Sciatic nerve (tissue), 2 donors: ENCODE results near the gene VAV1. TPM values are rescaled to one million over a fixed set of nuclear protein-coding genes. Genes with fewer than 3 reads are reported as not detected.
"Not testable (repeated sequence)": the region's sequence is repeated elsewhere in the genome, so short reads cannot be mapped to it uniquely, and the experiment has no call there.

Experiments
- ATAC-seq: fragments of 200-7000 bp; cut with Tn5 transposase; one replicate; pipeline ENCODE4 v1.9.1; 2020; ENCODE audit warnings: mild to moderate bottlenecking, moderate library complexity
- DNase-seq: peaks from one replicate; pipeline ENCODE4 v3.0.0-alpha.2; 2020; ENCODE audit warnings: low spot score
- intact Hi-C: fragments of 100-400 bp; cut with DNase I; formaldehyde crosslinking; loops from one replicate; pipeline ENCODE4 v1.14.2; 2022
- total RNA-seq: library from RNA; stranded (reverse); fragmentation: NEBNext Ultra II Directional; extraction: Animal tissue kit (Norgen Biotek cat#: 25700); gene quantifications from one replicate; pipeline ENCODE4 v1.2.1, GENCODE V29; 2021
- donor health status: DM: no; HTN: no; CAD: no.
- donor health status: DM: no; HTN: no; CAD: no.

The VAV1 gene
- total RNA-seq, 1 donor from 2014 or later, result 12.7 TPM

GRCh38 chr19:6736169-6736916 is 36.2 kb upstream of the VAV1 start:
- intact Hi-C loops, result no loop called here
- DNase-seq (peak; percentile 84), ATAC-seq (peak; percentile 15)

DNA sequence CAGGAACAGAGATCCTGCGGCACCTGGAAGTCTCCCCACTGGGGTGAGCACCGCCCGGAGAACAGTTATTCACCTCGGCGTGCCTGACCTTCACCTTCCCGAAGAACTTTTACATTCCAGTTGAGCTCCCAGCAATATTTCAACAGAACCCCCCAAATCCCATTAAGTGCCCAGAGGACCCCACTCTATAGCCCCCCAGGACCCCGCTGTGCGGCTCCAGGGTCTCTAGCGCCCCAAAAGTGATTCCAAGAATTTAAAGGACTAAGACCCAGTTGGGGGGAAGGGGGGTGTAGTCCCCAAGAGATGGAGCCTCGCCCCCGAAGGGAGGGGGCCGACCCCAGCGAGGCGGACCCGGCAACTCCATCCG is 35.6 kb upstream of the VAV1 start:
- intact Hi-C loops, result no loop called here
- no peak for DNase-seq
- no peak for ATAC-seq

- ATAC-seq (peak; percentile 89), DNase-seq (peak; percentile 100)
- intact Hi-C loops, result no loop called here
These were observed 35.1 kb upstream of the VAV1 start, which contains the start of gene GPR108 for GRCh38 chr19:6737284-6737872. GPR108 (minus strand) TSS chr19:6737580; CDS start chr19:6737576, 4 bp downstream.

DNA sequence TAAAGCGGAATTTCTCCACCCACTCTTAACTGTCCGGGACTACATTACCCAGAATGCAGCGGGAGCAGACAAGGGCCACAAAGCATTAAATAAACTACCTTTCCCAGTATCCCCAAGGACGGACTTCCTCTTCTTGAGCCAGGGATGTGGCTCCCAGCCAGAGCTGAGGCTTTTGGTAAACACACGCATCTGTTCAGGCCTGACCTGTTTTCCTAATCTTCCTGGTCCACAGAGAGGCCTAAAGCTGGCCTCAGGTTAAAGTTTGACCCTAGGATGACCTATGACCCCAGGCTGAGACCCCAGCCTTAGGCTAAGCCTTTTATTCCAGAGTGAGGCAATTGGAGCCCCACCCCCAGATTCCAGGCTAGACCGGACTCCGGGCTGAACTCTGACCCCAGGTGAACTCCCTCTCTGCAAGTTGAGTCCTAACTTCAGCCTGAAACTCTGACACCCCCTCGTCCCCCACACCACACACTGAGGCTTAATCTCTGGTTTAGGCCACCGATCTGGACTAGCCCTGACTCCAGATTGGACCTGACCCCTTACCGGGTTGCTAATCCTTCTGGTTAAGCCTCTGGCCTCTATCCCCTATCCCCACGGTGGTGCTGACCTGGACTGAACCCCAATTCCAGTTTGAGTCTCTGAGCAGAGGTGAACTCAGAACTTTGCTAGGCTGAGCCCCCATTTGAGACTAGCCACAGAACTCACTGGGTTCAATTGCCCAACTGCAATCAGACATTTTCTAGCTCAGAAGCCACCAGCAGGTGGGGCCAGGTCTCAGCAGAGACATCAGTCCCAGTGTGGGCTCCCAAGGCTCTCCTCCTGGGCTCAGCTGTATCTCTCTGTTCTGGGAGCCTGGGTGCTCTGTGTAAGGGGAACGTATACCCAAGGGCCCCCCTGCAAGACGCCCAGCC is 34.4 kb upstream of the VAV1 start:
- DNase-seq (peak; percentile 97), ATAC-seq (peak; percentile 29)
- intact Hi-C loops, result no loop called here

- peak; percentile 0 for ATAC-seq
- peak; percentile 83 for DNase-seq
- intact Hi-C loops, result no loop called here
These were observed 33.6 kb upstream of the VAV1 start for GRCh38 chr19:6738787-6739389.

DNA sequence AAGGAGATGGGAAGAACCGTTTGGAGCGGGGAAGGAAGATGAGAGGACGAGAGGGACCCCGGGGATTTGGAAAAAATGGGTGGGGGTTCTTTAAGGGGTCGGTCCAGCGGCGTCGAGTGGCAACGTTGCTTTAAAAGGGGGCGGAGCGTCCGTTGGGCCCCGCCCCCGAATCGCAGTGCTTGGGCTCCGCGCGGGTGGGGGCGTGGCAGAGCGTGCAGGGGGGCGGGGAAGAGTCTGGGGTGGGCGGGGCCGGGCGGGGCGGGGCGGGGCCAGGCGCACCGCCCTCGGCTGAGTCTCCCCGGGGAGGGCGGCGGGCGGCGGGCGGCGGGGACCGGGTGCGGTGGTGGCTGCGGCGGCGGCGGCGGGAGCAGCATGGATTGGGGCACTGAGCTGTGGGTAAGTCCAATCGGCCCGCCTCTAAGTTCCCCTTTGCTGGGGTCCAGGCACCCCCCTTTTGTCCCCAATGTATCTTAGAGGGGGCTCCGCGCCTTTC is 33.1 kb upstream of the VAV1 start, which contains the start of gene TRIP10:
TSS of gene TRIP10 (plus strand) at position 291 of the 493 bp plus-strand sequence. CDS start at position 373, 82 bp downstream.
- ATAC-seq (peak; percentile 58), DNase-seq (peak; percentile 93)
- intact Hi-C loops, result no loop called here

- intact Hi-C loops, result no loop called here
- ATAC-seq (no peak), DNase-seq (peak; percentile 82)
These were observed 32.5 kb upstream of the VAV1 start for GRCh38 chr19:6739883-6740588.

- DNase-seq, result peak; percentile 82
- intact Hi-C loops, result no loop called here
- no peak for ATAC-seq
These were observed 31.7 kb upstream of the VAV1 start for GRCh38 chr19:6740589-6741343.

- intact Hi-C loops, result no loop called here
- DNase-seq (no peak), ATAC-seq (no peak)
These were observed 29.4 kb upstream of the VAV1 start for GRCh38 chr19:6743066-6743465.

DNA sequence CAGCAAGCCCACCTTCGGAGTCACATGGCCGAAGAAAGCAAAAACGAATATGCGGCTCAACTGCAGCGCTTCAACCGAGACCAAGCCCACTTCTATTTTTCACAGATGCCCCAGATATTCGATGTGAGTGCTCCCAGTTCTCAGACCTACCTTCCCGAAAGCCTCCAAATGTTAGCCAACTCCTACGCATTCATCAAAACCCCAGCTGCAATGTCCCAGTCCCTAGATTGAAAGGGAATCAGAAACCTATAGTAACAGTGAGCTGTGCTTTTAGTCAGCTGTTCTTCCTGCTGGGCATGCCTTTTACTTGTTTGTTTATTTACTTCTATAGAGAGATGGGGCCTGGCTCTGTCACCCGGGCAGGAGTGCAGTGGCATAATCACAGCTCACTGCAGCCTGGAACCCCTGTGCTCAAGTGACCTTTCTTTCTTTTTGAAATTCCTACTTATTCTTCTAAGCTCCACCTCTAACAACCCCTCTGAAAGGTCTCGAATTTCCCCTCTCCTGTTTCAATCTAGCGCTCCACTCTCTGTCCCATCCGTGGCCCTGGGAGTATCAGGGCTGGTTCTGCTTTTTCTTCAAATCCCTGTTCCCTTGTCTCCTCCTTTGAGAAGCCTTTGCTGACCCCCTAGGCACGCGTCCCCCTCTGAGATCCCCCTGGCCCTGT is 28.7 kb upstream of the VAV1 start:
- ATAC-seq (no peak), DNase-seq (no peak)
- intact Hi-C loops, result no loop called here

GRCh38 chr19:6744381-6745301 is 27.9 kb upstream of the VAV1 start:
- DNase-seq (peak; percentile 91), ATAC-seq (peak; percentile 89)
- intact Hi-C loops, result no loop called here

DNA sequence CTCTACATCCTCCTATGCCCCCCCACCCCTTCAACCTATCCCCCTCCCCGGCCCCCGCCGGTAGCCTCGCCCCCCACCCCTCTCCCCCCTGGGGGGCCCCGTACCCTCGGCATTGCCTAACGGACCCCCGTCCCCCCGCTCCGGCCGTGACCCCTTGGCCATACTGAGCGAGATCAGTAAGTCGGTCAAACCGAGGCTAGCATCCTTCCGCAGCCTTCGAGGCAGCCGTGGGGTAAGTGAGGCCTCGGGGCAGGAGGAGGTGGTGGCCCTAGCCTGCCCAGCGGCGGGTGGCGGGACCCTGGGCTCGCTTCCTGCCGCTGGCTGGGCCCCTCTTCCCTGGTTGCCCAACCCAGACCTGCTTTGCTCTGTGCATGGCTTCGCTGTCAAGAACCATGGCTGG is 26.5 kb upstream of the VAV1 start:
- DNase-seq (no peak), ATAC-seq (no peak)
- intact Hi-C loops, result no loop called here

- ATAC-seq, result not testable (repeated sequence)
These were observed 24.0 kb upstream of the VAV1 start for GRCh38 chr19:6748543-6748942.

DNA sequence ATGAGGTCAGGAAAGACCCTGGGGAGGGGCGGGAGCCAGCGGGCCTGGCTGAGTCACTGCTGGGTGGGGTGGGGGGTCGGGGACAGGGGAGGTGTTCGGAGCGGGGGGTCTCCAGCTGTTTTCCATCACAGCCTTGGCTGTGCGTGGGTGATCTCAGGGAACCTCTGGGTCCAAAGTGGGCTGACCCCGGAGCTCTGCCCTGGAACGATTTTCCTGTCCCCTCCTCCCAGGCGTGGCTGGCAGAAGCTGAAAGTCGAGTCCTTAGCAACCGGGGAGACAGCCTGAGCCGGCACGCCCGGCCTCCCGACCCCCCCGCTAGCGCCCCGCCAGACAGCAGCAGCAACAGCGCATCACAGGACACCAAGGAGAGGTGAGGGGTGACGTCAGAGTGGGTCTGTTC is 22.4 kb upstream of the VAV1 start:
- intact Hi-C loops, result no loop called here
- ATAC-seq, result peak; percentile 16
- no peak for DNase-seq

More at GRCh38 chr19:6748543-6748942, 24.0 kb upstream of the VAV1 start:
- intact Hi-C loops, DNase-seq: not testable (repeated sequence)

- intact Hi-C loops, result no loop called here
- DNase-seq (no peak), ATAC-seq (no peak)
These were observed 21.3 kb upstream of the VAV1 start for GRCh38 chr19:6751189-6751588.
